Measurements from ENCODE around the gene HOXA4.

The HOXA4 gene

DNA sequence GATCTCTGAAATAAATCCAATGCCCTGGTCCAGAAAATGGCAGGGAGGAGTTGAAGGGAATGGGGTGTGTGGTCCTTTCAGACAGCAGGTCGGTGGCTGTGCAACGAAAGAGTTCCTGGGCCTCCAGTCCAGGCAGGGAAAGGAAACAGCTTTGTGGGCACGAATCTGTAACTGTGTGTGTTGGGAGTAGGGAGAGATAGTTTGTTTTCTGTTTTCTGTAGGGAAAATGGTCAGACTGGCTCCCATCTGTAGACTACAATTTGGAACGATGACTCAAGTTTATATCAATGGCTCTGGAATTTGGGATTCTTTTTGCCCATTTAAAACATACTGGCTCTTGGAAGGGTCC lies 37.3 kb upstream of the HOXA4 start:
- peaks cover 71% of the 10 kb centered on the region for H4K20me1 ChIP-seq (ENCODE audit: insufficient read depth, low read length, poor library complexity, severe bottlenecking)
- no peak overlapping the region for H2AFZ ChIP-seq (ENCODE audit: low read length)
- peaks cover 96% of the 10 kb centered on the region for H3K79me2 ChIP-seq (ENCODE audit: insufficient read depth, low read length)
- H3K4me3 ChIP-seq (ENCODE audit: low read length, poor library complexity, severe bottlenecking): peak overlapping the region; percentile 94
- H3K36me3 ChIP-seq (ENCODE audit: insufficient read depth, low read length): peaks cover 64% of the 10 kb centered on the region
- TF ChIP-seq EZH2phosphoT487 (IDR thresholded peaks at IDR 0.05; ENCODE audit: borderline replicate concordance): no peak
- TF ChIP-seq, protein P1, sequence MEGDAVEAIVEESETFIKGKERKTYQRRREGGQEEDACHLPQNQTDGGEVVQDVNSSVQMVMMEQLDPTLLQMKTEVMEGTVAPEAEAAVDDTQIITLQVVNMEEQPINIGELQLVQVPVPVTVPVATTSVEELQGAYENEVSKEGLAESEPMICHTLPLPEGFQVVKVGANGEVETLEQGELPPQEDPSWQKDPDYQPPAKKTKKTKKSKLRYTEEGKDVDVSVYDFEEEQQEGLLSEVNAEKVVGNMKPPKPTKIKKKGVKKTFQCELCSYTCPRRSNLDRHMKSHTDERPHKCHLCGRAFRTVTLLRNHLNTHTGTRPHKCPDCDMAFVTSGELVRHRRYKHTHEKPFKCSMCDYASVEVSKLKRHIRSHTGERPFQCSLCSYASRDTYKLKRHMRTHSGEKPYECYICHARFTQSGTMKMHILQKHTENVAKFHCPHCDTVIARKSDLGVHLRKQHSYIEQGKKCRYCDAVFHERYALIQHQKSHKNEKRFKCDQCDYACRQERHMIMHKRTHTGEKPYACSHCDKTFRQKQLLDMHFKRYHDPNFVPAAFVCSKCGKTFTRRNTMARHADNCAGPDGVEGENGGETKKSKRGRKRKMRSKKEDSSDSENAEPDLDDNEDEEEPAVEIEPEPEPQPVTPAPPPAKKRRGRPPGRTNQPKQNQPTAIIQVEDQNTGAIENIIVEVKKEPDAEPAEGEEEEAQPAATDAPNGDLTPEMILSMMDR (conservative IDR thresholded peaks at IDR 0.05; ENCODE audit: low read length): no peak
- no peaks in the 10 kb centered on the region for H3K9me2 ChIP-seq (replicated peaks; ENCODE audit: low read depth, low read length)
- no peaks in the 10 kb centered on the region for H3K9me3 ChIP-seq (ENCODE audit: insufficient read depth, low read depth, low read length)
- peaks cover 7% of the 10 kb centered on the region; the same call in 1 of the 2 replicates for H3F3A ChIP-seq (ENCODE audit: low read depth)
- H3K4me1 ChIP-seq (ENCODE audit: insufficient read depth, low read length, poor library complexity, severe bottlenecking): peaks cover 10% of the 10 kb centered on the region
- peak overlapping the region; percentile 99 for H3K9ac ChIP-seq (ENCODE audit: low read depth, low read length, poor library complexity, severe bottlenecking)
- H3K27me3 ChIP-seq (ENCODE audit: insufficient read depth, low read length, poor library complexity, severe bottlenecking): peaks cover 72% of the 10 kb centered on the region
- H3K4me2 ChIP-seq (ENCODE audit: low read depth, low read length, poor library complexity, severe bottlenecking): peak overlapping the region; percentile 98

DNA sequence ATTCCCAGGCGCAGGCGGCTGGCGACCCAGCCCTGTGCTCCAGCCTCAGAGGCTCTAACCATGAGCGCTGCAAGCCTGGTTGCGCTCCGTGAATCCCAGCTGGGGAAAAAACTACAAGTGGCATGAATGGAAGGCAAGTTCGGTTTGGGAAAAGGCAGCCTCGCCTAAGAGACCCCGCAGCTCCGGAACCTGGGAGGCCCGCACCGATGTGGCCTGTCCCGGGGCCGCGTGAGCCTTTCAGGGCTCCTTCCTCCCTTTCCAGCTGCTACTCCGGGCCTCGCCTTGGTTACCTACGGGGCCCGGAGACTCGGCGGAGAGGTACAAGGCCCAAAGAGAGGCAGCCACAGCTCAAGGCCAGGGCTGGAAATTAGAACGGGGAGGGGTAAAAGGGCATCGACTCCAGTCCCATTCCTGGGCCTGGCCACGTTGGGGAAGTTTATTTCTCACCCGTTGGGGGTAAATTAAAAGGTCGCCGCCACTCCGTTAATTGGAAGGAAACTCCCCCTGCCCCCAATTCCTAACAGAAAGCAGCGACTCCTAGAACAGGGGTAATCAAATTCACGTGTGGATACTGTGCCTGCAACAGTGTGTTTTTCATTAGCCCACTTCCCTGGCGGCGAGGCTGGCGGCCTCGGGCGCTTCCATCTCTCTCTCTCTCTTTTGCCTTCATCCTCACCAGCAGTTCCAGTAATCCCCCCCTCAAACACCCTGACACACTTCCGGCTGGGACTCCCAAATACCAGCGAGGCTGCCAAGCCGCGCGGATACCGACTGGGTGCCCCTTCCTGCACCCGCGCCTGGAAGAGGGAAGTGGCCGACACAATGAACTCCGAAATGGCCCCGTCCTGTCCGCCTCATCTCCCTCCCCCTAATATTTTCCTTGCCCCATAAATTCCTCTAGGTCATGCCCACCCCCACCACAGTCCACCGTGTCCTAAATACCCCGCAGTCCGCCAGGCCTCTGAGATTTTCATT lies 36.3 kb upstream of the HOXA4 start:
- H3K9ac ChIP-seq (ENCODE audit: low read depth, low read length, poor library complexity, severe bottlenecking): peak overlapping the region; percentile 99
- H3F3A ChIP-seq (ENCODE audit: low read depth): peaks cover 16% of the 10 kb centered on the region; the same call in 1 of the 2 replicates
- peak overlapping the region; percentile 98 for H3K4me2 ChIP-seq (ENCODE audit: low read depth, low read length, poor library complexity, severe bottlenecking)
- no peaks in the 10 kb centered on the region for H3K9me3 ChIP-seq (ENCODE audit: insufficient read depth, low read depth, low read length)
- H3K27me3 ChIP-seq (ENCODE audit: insufficient read depth, low read length, poor library complexity, severe bottlenecking): peaks cover 80% of the 10 kb centered on the region
- no peak overlapping the region for H2AFZ ChIP-seq (ENCODE audit: low read length)
- H3K9me2 ChIP-seq (replicated peaks; ENCODE audit: low read depth, low read length): no peaks in the 10 kb centered on the region
- peaks cover 10% of the 10 kb centered on the region for H3K4me1 ChIP-seq (ENCODE audit: insufficient read depth, low read length, poor library complexity, severe bottlenecking)
- H4K20me1 ChIP-seq (ENCODE audit: insufficient read depth, low read length, poor library complexity, severe bottlenecking): peaks cover 72% of the 10 kb centered on the region
- H3K79me2 ChIP-seq (ENCODE audit: insufficient read depth, low read length): peaks cover 96% of the 10 kb centered on the region
- TF ChIP-seq, protein P1 (conservative IDR thresholded peaks at IDR 0.05; ENCODE audit: low read length): no peak
- no peak for TF ChIP-seq EZH2phosphoT487 (IDR thresholded peaks at IDR 0.05; ENCODE audit: borderline replicate concordance)
- peak overlapping the region; percentile 94 for H3K4me3 ChIP-seq (ENCODE audit: low read length, poor library complexity, severe bottlenecking)
- peaks cover 62% of the 10 kb centered on the region for H3K36me3 ChIP-seq (ENCODE audit: insufficient read depth, low read length)

DNA sequence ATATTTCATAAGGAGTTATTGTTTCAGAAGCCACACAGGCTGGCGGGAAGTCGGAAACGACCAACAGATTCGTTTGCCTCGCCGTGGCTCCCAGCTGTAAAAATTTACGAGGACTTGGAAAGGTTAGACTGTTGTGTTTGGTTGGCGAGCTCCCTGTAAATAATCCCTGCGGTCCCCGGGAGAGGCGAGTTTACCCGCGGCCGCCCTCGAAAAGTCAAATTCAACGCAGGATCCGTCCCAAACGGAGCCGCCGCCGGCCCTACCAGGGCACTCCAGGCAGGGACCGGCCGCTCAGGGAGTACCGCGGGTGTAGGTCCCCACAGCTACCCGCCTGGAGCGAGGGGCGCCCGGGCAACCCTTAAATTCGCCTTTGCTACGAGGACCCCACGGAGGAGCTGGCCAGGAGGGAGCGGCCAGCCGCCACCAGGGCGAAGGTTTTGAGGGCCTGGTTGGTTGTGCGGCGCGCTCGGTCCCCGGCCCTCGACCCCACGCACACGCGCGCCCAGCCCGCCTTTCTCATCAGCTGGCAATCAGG lies 35.5 kb upstream of the HOXA4 start:
- H3K4me1 ChIP-seq (ENCODE audit: insufficient read depth, low read length, poor library complexity, severe bottlenecking): peaks cover 10% of the 10 kb centered on the region

More for the DNA sequence above, 35.5 kb upstream of the HOXA4 start:
- H3K79me2 ChIP-seq (ENCODE audit: insufficient read depth, low read length): peaks cover 96% of the 10 kb centered on the region
- peaks cover 17% of the 10 kb centered on the region; the same call in 1 of the 2 replicates for H3F3A ChIP-seq (ENCODE audit: low read depth)
- no peaks in the 10 kb centered on the region for H3K9me2 ChIP-seq (replicated peaks; ENCODE audit: low read depth, low read length)
- peaks cover 66% of the 10 kb centered on the region for H4K20me1 ChIP-seq (ENCODE audit: insufficient read depth, low read length, poor library complexity, severe bottlenecking)
- H2AFZ ChIP-seq (ENCODE audit: low read length): no peak overlapping the region
- H3K36me3 ChIP-seq (ENCODE audit: insufficient read depth, low read length): peaks cover 54% of the 10 kb centered on the region
- H3K4me3 ChIP-seq (ENCODE audit: low read length, poor library complexity, severe bottlenecking): peak overlapping the region; percentile 94
- no peaks in the 10 kb centered on the region for H3K9me3 ChIP-seq (ENCODE audit: insufficient read depth, low read depth, low read length)
- peak overlapping the region; percentile 98 for H3K4me2 ChIP-seq (ENCODE audit: low read depth, low read length, poor library complexity, severe bottlenecking)
- TF ChIP-seq EZH2phosphoT487 (IDR thresholded peaks at IDR 0.05; ENCODE audit: borderline replicate concordance): no peak
- TF ChIP-seq, protein P1 (conservative IDR thresholded peaks at IDR 0.05; ENCODE audit: low read length): no peak
- peaks cover 73% of the 10 kb centered on the region for H3K27me3 ChIP-seq (ENCODE audit: insufficient read depth, low read length, poor library complexity, severe bottlenecking)
- H3K9ac ChIP-seq (ENCODE audit: low read depth, low read length, poor library complexity, severe bottlenecking): peak overlapping the region; percentile 99

Measured in Loucy (cell line).